Stimulated activated CD8-positive, alpha-beta memory T cell treated with anti-CD3 and anti-CD28 coated beads, Interleukin-12 subunit alpha, Interleukin-12 subunit beta, amount 100 ng/mL, for 24 hours (primary cell): Measurements from ENCODE around the gene TSBP1.
"Not testable (repeated sequence)": the region's sequence is repeated elsewhere in the genome, so short reads cannot be mapped to it uniquely, and the experiment has no call there.

Experiments
- DNase-seq: peaks from one replicate; pipeline ENCODE4 v3.0.0-alpha.2; 2020; ENCODE audit errors: extremely low read depth

The TSBP1 gene

GRCh38 chr6:32375739-32376529 is 4.2 kb upstream of the TSBP1 start:
- DNase-seq, result no peak

DNA sequence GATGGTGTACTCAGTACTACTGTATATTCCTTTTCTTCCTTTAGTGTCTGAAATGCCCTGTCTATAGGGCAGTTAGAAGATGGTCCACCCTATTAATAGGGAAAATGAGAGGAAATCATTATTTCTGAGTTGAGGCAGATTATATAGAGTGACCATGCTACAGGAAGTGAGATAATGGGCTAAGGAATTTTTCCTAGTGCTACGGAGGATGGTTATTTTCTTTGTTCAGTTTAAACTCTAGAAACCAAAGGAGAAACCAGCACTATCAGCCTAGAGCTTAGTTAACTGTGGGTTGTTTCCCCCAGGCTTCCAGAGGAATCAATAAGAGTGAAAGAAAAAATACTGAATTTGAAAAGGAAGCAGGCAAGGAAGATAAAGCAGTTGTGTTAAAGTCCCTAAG is 474 bp downstream of the TSBP1 start:
- DNase-seq, result no peak

DNA sequence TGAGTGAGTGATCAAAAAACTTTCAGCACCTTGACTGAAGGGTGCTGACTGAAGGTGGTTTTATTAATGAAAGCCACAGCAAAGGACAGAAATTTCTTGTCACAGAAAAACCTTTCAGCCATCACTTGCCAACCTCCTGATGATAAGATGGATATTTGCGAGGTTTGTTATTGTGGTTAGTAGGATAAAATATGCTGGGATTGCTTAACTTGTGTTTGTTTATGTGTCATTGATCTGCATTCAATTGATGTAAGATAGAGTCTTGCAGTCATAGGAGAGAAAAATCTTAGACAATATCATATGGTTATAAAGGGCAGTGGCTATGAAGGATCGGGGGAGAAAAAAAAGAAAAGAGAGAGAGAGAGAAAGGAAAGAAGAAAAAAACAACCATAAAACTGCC is 1.2 kb downstream of the TSBP1 start:
- no peak for DNase-seq

- DNase-seq, result no peak
Measured at GRCh38 chr6:32369660-32370059, 2.0 kb downstream of the TSBP1 start.

DNA sequence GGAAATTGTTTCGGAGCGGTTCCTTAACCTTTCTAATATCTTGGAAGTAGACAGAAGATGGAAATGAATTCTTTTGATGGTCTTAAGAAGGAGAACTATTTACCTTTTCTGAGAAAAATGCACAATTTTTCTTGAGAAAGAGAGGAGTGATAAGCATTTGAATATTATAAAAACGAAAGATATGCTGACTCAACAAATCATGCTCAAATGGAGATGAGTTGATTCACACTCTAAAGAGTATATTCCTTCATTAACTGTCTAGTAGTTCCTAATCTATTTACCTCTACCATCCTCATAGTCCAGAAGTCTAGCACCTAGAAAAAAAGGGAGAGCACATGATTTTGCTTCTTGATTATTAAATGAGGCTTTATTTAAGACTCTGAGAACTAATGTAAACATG is 4.1 kb downstream of the TSBP1 start:
- DNase-seq, result no peak

- DNase-seq, result not testable (repeated sequence)
Measured at GRCh38 chr6:32359225-32359624, 12.5 kb downstream of the TSBP1 start.

DNA sequence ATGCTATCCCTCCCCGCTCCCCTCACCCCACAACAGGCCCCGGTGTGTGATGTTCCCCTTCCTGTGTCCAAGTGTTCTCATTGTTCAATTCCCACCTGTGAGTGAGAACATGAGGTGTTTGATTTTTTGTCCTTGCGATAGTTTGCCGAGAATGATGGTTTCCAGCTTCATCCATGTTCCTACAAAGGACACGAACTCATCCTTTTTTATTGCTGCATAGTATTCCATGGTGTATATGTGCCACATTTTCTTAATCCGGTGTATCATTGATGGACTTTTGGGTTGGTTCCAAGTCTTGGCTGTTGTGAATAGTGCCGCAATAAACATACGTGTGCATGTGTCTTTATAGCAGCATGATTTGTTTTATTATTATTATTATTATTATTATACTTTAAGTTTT is 13.2 kb downstream of the TSBP1 start:
- not testable (repeated sequence) for DNase-seq

DNA sequence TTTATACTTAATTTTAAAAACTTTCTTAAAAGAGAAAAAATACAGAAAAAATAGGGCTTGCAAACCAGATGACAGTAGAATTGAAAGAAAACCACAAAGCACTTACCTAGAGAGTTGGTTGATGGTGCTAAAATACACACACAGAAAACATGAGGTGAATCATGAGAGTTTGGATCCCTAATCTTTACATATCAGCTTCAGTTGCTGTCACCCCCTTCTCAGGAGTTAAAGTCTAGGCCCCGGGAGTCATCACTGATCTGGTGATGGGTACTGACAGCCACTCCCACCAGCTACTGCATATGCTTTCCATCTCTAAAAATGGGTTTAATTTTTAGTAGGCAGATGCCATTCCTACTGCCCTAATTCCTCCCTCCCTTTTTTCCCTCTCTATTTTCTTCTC is 16.7 kb downstream of the TSBP1 start:
- no peak for DNase-seq

- no peak for DNase-seq
Measured at GRCh38 chr6:32353348-32353747, 18.4 kb downstream of the TSBP1 start.

GRCh38 chr6:32340242-32340641 is 31.5 kb downstream of the TSBP1 start:
- DNase-seq, result no peak

- DNase-seq, result no peak
Measured at GRCh38 chr6:32337186-32337805, 34.4 kb downstream of the TSBP1 start.

DNA sequence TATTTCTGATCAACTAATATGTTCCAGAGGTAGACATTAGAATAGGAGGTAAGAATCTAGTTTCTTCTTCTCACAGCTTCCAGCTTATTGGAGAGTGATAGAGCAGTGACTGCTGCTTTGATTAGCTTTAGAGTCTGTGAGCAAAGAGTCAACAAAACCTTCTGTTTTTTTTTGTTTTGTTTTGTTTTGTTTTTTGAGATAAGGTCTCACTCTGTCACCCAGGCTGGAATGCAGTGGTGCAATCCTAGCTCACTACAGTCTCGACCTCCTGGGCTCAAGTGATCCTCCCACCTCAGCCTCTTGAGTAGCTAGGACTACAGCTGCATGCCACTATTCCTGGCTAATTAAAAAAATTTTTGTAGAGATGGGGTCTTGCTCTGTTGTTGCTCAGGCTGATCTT is 39.3 kb downstream of the TSBP1 start:
- DNase-seq, result no peak

- no peak for DNase-seq
Measured at GRCh38 chr6:32329141-32329540, 42.6 kb downstream of the TSBP1 start.

GRCh38 chr6:32327103-32327502 is 44.6 kb downstream of the TSBP1 start:
- DNase-seq, result no peak

GRCh38 chr6:32318501-32318900 is 53.2 kb downstream of the TSBP1 start:
- no peak for DNase-seq

- DNase-seq, result no peak
Measured at GRCh38 chr6:32317541-32317940, 54.2 kb downstream of the TSBP1 start.

DNA sequence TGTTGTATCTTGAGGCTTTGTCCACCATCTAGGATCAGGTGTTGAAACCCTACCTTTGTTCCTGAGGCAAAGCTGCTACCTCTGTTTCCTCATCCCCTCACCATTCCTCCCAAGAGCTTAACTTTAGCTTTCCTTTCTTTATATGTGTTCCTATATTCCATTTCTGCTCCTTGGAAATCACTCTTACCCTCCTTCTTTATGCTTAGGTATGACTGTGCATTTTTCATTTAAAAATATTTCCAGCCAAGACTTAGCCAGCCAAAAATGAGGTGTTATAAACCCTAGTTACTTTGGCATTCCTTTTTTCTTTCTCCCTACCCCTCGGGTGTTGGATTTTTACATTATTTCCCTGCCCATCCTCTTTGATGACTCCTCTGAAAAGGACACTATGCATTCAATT is 57.7 kb downstream of the TSBP1 start:
- DNase-seq, result no peak

DNA sequence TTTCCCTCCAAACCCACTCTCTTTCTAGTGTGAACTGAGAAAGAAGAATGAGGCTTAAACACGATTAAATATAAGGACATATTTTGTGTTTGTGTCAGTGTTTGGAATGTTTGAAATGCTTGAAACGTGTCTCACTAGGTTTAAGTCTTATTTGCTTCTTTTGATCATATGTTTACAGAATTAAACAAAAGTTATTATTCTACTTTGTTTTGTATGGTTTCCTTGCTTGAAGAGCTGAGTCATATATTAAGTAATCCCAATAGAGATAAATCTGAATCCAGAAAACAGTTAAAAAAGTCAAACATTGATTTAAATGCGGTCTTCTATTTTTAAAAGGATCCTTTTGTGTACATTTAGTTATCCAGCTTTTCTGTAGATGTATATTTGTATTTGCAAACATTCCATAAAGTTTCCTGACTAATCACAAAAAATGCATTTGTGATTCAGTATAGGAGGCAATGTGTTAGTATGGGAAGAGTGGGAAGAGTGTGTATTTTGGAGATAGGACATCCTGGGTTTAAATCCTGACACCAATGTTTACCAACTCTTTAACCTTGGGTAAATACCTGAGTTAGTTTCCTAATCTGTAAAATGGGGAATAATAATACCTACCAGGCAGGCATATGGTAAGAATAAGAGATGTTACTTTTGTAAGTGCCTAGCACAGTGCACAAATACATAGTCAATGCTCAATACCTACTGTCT is 72.9 kb downstream of the TSBP1 start:
- DNase-seq, result no peak

- not testable (repeated sequence) for DNase-seq
Measured at GRCh38 chr6:32294980-32295379, 76.7 kb downstream of the TSBP1 start.

DNA sequence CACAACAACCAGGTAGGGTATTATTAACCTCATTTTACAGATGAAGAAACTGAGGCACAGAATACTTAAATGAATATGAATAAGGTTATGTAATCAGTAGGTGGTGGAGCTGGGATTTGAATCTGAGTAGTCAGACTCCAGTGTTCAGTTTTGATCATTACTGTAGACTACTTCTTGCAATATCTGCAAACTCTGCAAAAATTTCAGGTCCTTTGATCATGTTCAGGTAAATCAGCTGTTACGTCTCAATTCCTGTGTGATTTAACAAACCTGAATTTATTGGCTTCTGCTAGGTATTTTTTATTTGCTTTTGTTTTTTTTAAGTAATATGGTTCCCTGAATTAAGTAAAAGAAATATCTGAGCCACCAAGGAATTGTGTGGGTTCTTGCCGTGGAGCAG is 77.1 kb downstream of the TSBP1 start:
- no peak for DNase-seq

DNA sequence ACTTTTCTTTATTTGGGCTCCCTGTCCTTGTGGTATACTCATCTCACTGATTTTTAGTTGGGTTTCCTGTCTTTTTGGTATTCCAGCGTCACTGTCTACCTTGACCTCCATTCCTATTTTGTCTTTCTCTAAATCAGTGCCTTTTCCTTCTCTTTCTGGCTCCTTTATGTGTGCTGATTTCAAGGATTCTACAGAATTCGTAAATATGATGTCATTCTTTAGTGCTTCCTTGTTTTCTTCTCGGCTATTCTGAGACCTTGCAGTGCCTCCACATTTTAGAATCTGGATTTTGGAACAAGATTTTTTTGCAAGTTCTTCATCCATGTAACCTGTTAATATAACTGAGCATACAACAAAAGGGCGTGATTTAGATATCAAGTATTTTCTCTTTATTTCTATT is 78.0 kb downstream of the TSBP1 start:
- DNase-seq, result no peak

DNA sequence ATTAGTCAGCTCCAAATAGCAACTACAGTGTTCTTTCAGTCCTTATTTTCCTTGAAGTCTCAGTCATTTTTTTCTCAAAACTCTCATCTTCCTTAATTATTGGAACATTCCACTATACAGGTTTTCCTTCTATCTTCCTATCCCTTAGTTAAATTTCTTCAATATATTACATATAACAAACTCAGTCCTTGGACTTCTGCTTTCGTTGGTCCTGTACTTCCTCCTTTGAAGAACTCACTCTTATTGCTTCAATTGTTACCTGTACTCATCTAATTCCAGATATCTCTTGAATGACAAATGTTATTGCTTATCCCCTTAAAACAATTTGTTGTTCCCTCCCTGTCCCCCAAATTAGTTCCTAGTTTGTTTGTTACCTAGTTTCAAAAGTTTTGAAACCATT is 80.2 kb downstream of the TSBP1 start:
- DNase-seq, result no peak

GRCh38 chr6:32290886-32291450 is 80.7 kb downstream of the TSBP1 start:
- no peak for DNase-seq
